Trophoblast cell (in vitro differentiated cells and primary cell): ENCODE results near the gene TMEM95. TPM values are rescaled to one million over a fixed set of nuclear protein-coding genes. Genes with fewer than 3 reads are reported as not detected.
A peak's percentile ranks its signal among the peaks of the same experiment; 100 is the strongest.

Source experiments
- DNase-seq, 2 donors: peaks; one replicate each; pipeline ENCODE4 v3.0.0-alpha.2; 2016
- H2AFZ ChIP-seq: 2 replicates; pipeline ENCODE4 v1.6.1; 2013; ENCODE audit warnings: low read length, moderate library complexity, mild to moderate bottlenecking; ENCODE audit not compliant: insufficient read depth, poor library complexity
- H2AK5ac ChIP-seq: 2 replicates; pipeline ENCODE4 v1.6.1; 2013; ENCODE audit warnings: mild to moderate bottlenecking, low read length
- H2BK120ac ChIP-seq: 2 replicates; pipeline ENCODE4 v1.6.1; 2013; ENCODE audit warnings: low read length, mild to moderate bottlenecking, moderate library complexity; ENCODE audit not compliant: insufficient read depth, poor library complexity
- H2BK12ac ChIP-seq: 2 replicates; pipeline ENCODE4 v1.6.1; 2013; ENCODE audit warnings: mild to moderate bottlenecking, low read length, moderate library complexity
- H2BK5ac ChIP-seq: 2 replicates; pipeline ENCODE4 v1.6.1; 2013; ENCODE audit warnings: low read length, low read depth, moderate library complexity, mild to moderate bottlenecking; ENCODE audit not compliant: poor library complexity
- H3K14ac ChIP-seq: 2 replicates; pipeline ENCODE4 v1.6.1; 2013; ENCODE audit warnings: mild to moderate bottlenecking, low read length
- H3K18ac ChIP-seq: 2 replicates; pipeline ENCODE4 v1.6.1; 2013; ENCODE audit warnings: mild to moderate bottlenecking, low read length
- H3K23ac ChIP-seq: 2 replicates; pipeline ENCODE4 v1.6.1; 2013; ENCODE audit warnings: low read length
- H3K27ac ChIP-seq: 2 replicates; pipeline ENCODE4 v1.5.1; 2013; ENCODE audit warnings: low read depth, mild to moderate bottlenecking, inconsistent platforms, low read length, moderate library complexity
- H3K27me3 ChIP-seq: 2 replicates; pipeline ENCODE4 v1.6.1; 2013; ENCODE audit warnings: inconsistent platforms, mild to moderate bottlenecking, low read length, moderate library complexity; ENCODE audit not compliant: insufficient read depth
- H3K36me3 ChIP-seq, 2 experiments: 1 replicate in 1 of 2; 2 replicates in 1 of 2; pipeline ENCODE4 v1.6.1; 2013; ENCODE audit warnings: low read length in 2 of 2, mild to moderate bottlenecking in 2 of 2, moderate library complexity in 1 of 2; ENCODE audit not compliant: insufficient read depth in 2 of 2, control insufficient read depth in 1 of 2
- H3K4ac ChIP-seq: 2 replicates; pipeline ENCODE4 v1.6.1; 2013; ENCODE audit warnings: low read depth, mild to moderate bottlenecking, low read length, moderate library complexity
- H3K4me1 ChIP-seq, 2 experiments: 1 replicate in 1 of 2; 2 replicates in 1 of 2; pipeline ENCODE4 v1.6.1; 2013; ENCODE audit warnings: low read length in 2 of 2, mild to moderate bottlenecking in 2 of 2, moderate library complexity in 1 of 2; ENCODE audit not compliant: insufficient read depth in 2 of 2, control insufficient read depth in 1 of 2
- H3K4me2 ChIP-seq: 2 replicates; pipeline ENCODE4 v1.6.1; 2013; ENCODE audit warnings: inconsistent platforms, mild to moderate bottlenecking, low read length, moderate library complexity
- H3K4me3 ChIP-seq: 2 replicates; pipeline ENCODE4 v1.5.1; 2013; ENCODE audit warnings: mild to moderate bottlenecking, low read depth, low read length, inconsistent platforms
- H3K79me1 ChIP-seq: one replicate; pipeline ENCODE4 v1.6.1; 2013; ENCODE audit warnings: low read length
- H3K79me2 ChIP-seq: 2 replicates; pipeline ENCODE4 v1.6.1; 2013; ENCODE audit warnings: low read length, mild to moderate bottlenecking; ENCODE audit not compliant: control insufficient read depth, insufficient read depth, poor library complexity
- H3K9ac ChIP-seq: 2 replicates; pipeline ENCODE4 v1.6.1; 2013; ENCODE audit warnings: mild to moderate bottlenecking, low read length
- H3K9me3 ChIP-seq: 2 replicates; pipeline ENCODE4 v1.6.1; 2013; ENCODE audit warnings: low read depth, mild to moderate bottlenecking, control low read depth, inconsistent platforms, low read length; ENCODE audit not compliant: insufficient read depth
- H4K12ac ChIP-seq: 2 replicates; pipeline ENCODE4 v1.6.1; 2013; ENCODE audit warnings: low read depth, mild to moderate bottlenecking, low read length, moderate library complexity
- H4K8ac ChIP-seq: 2 replicates; pipeline ENCODE4 v1.6.1; 2013; ENCODE audit warnings: low read depth, mild to moderate bottlenecking, low read length, moderate library complexity
- H4K91ac ChIP-seq: one replicate; pipeline ENCODE4 v1.6.1; 2013; ENCODE audit warnings: low read depth, mild to moderate bottlenecking, low read length, moderate library complexity
- WGBS: extraction: QIAGEN DNeasy Blood & Tissue Kit; methylation state at CpG from one replicate; pipeline ENCODE4 v1.1.7; 2013; ENCODE audit warnings: missing lambda C conversion rate; ENCODE audit not compliant: insufficient read length, insufficient coverage; ENCODE audit errors: extremely low coverage; 5-methylcytosine and 5-hydroxymethylcytosine counted together
- polyA plus RNA-seq: library from polyadenylated mRNA; stranded (reverse); fragments of 200-250 nt; gene quantifications from 2 replicates; pipeline ENCODE4 v1.2.3, GENCODE V29; 2013

TMEM95 gene
- polyA plus RNA-seq: not detected in 2 replicates

DNA sequence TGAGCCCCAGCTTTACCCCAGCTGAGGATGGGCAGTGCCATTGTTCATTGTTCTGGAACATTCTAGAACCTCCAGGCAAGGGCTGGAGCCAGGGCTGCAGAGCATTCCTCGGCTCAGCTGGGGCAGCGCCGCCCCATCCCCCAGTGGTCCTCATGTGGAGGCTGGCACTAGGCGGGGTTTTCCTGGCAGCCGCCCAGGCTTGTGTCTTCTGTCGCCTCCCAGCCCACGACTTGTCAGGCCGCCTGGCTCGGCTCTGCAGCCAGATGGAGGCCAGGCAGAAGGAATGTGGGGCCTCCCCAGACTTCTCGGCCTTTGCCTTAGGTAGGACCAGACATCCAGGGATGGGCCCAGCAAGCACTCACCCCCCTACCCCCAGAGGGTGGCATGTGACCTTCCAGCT, at the start of gene TMEM95:
TSS of gene TMEM95 (plus strand) at position 104 of the 400 bp plus-strand sequence. CDS start at position 153, 49 bp downstream.
- Histone ChIP-seq H2AFZ (no peak within 1 kb of the TSS), H2AK5ac (peak within 1 kb of the TSS; percentile 15), H3K9me3 (no peaks in the 10 kb centered on the region), H4K12ac (no peak within 1 kb of the TSS), H3K14ac (no peak within 1 kb of the TSS), H4K91ac (no peak within 1 kb of the TSS), H3K36me3 (no peaks in the 10 kb centered on the region), H3K27me3 (no peaks in the 10 kb centered on the region), H3K23ac (no peak within 1 kb of the TSS), H2BK12ac (no peak within 1 kb of the TSS), H4K8ac (no peak within 1 kb of the TSS), H3K4me2 (no peak within 1 kb of the TSS), H2BK5ac (no peak within 1 kb of the TSS), H3K4me3 (no peak within 1 kb of the TSS), H3K4ac (no peak within 1 kb of the TSS), H3K79me1 (peaks cover 19% of the 10 kb centered on the region), H3K18ac (no peak within 1 kb of the TSS), H2BK120ac (no peak within 1 kb of the TSS), H3K79me2 (peaks cover 13% of the 10 kb centered on the region), H3K27ac (no peak within 1 kb of the TSS), H3K9ac (no peak within 1 kb of the TSS), H3K4me1 (peaks cover 17 to 20% of the 10 kb centered on the region in 2 experiments)
- WGBS: no CpG with 5 or more reads among the region's 10 CpGs
- no peak for DNase-seq

GRCh38 chr17:7306911-7307685, 47.9 kb upstream of the TMEM95 start, which contains the start of gene EIF5A:
TSS of gene EIF5A (plus strand) at chr17:7307628. CDS start at chr17:7309636, 2,008 bp downstream.
- H3K79me2 ChIP-seq: peaks cover 22% of the 10 kb centered on the region
- peak within 1 kb of the TSS; percentile 98 for H3K18ac ChIP-seq
- no CpG with 5 or more reads among the region's 64 CpGs for WGBS
- peak within 1 kb of the TSS; percentile 99 for H3K4me3 ChIP-seq
- peak within 1 kb of the TSS; percentile 89 for H2AFZ ChIP-seq
- H3K27ac ChIP-seq: peak within 1 kb of the TSS; percentile 90
- H3K4ac ChIP-seq: peak within 1 kb of the TSS; percentile 80
- H4K12ac ChIP-seq: peak within 1 kb of the TSS; percentile 93
- H2BK120ac ChIP-seq: peak within 1 kb of the TSS; percentile 82
- peak within 1 kb of the TSS; percentile 95 for H2BK5ac ChIP-seq
- no peaks in the 10 kb centered on the region for H3K27me3 ChIP-seq
- peak within 1 kb of the TSS; percentile 94 for H4K91ac ChIP-seq
- peaks cover 18 to 24% of the 10 kb centered on the region in 2 experiments for H3K36me3 ChIP-seq
- H3K9me3 ChIP-seq: no peaks in the 10 kb centered on the region
- H3K4me2 ChIP-seq: peak within 1 kb of the TSS; percentile 97
- H3K79me1 ChIP-seq: peaks cover 16% of the 10 kb centered on the region
- DNase-seq: peak; percentile 100
- no peak within 1 kb of the TSS for H2BK12ac ChIP-seq
- peaks cover 4% of the 10 kb centered on the region in 2 experiments for H3K4me1 ChIP-seq
- no peak within 1 kb of the TSS for H3K23ac ChIP-seq
- peak within 1 kb of the TSS; percentile 99 for H3K9ac ChIP-seq
- peak within 1 kb of the TSS; percentile 96 for H4K8ac ChIP-seq
- H3K14ac ChIP-seq: peak within 1 kb of the TSS; percentile 97
- H2AK5ac ChIP-seq: peak within 1 kb of the TSS; percentile 98

DNA sequence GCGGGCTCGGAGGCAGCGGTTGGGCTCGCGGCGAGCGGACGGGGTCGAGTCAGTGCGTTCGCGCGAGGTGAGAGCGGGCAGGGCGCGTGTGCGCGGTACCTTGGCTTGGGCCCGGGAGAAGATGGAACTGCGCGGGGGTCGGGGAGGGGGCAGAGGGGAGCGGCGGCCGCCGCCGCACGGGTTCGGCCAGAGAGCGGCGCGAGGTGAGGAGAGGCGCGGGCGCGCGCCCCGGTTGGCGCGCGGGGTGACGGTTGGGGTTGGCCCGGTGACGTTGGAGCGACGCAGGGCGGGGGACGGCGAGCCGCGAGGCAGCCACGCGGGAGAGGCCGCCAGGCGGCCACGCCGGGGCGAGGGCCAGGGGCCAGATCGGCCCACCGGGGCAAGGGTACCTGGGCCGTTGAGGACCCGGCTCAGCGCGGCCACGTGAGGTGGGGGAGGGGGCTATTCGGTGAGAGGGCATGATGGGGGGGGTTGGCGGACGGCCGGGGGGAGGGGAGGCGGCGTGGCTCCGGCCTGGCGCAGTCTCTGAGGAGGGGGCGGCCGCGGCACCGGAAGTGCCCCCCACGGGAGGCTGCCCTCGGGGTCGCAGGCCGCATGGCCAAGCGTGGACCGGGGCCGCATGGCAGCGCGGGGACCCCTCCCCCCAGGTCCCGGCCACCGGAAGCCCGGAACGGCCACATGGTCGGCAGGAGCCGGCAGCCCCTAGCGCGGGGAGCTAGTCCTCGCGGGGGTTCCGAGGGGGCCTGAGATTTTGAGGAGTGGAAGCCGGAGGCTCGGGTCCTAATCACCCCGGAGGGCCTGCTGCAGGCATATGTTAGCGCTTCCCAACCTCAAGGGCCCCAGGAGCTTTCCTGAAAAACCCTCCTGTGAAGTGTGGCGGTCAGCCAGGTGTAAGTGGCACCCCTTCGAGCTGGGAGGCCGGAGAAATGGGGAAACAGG, 47.0 kb upstream of the TMEM95 start:
- peak overlapping the region; percentile 94 for H4K91ac ChIP-seq
- peak overlapping the region; percentile 98 for H3K18ac ChIP-seq
- peak overlapping the region; percentile 90 for H3K27ac ChIP-seq
- H3K4me2 ChIP-seq: peak overlapping the region; percentile 97
- no peak overlapping the region for H3K23ac ChIP-seq
- H3K4me3 ChIP-seq: peak overlapping the region; percentile 99
- H4K8ac ChIP-seq: peak overlapping the region; percentile 96
- peaks cover 4% of the 10 kb centered on the region in 2 experiments for H3K4me1 ChIP-seq
- peak overlapping the region; percentile 89 for H2AFZ ChIP-seq
- peaks cover 16% of the 10 kb centered on the region for H3K79me1 ChIP-seq
- DNase-seq: peak in 1 of 2 donors; percentile 33
- peak overlapping the region; percentile 88 for H4K12ac ChIP-seq
- peaks cover 22% of the 10 kb centered on the region for H3K79me2 ChIP-seq
- H3K14ac ChIP-seq: peak overlapping the region; percentile 97
- peak overlapping the region; percentile 80 for H3K4ac ChIP-seq
- peak overlapping the region; percentile 98 for H2AK5ac ChIP-seq
- H3K9ac ChIP-seq: peak overlapping the region; percentile 99
- no peaks in the 10 kb centered on the region for H3K27me3 ChIP-seq
- H3K9me3 ChIP-seq: no peaks in the 10 kb centered on the region
- peaks cover 26 to 32% of the 10 kb centered on the region in 2 experiments for H3K36me3 ChIP-seq
- H2BK5ac ChIP-seq: peak overlapping the region; percentile 95
- no CpG with 5 or more reads among the region's 104 CpGs for WGBS
- H2BK12ac ChIP-seq: no peak overlapping the region
- H2BK120ac ChIP-seq: peak overlapping the region; percentile 82
